ENCODE measurements around the gene PRR12. TPM values are rescaled to one million over a fixed set of nuclear protein-coding genes. Genes with fewer than 3 reads are reported as not detected.
A peak's percentile ranks its signal among the peaks of the same experiment; 100 is the strongest.

The PRR12 gene
- total RNA-seq, 1 experiment from 2014 or later = 40.4 TPM

DNA sequence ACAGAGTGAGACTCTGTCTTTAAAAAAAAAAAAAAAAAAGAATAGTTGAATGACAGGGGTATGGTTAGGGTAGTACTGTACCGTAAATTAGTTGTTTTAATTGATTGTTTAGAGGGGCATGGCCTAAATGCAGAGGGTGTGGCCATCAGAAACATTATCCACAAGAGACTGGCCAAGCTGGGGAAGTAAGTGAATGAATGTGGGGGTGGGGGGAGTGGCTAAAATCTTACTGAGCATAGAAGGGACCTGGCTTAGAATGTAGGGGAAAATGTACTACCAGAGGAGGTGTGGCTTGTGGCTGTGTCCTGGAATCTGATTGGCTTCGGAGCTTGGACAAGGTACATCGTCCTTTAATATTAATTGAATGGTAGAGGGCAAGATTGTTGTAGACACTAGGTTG, 78.5 kb downstream of the PRR12 start:
- intact Hi-C loops (cut with micrococcal nuclease; ENCODE audit: unreplicated experiment) = no loop called here
- Histone ChIP-seq H3K27ac (no peak overlapping the region), H3K4me3 (no peak overlapping the region), H3K9me3 (ENCODE audit: insufficient read depth, low read depth) (no peaks in the 10 kb centered on the region), H4K20me1 (ENCODE audit: insufficient read depth) (no peaks in the 10 kb centered on the region), H3K4me1 (replicated peaks; ENCODE audit: insufficient read depth) (peaks cover 9% of the 10 kb centered on the region), H3K36me3 (ENCODE audit: low read depth) (no peaks in the 10 kb centered on the region), H2AFZ (no peak overlapping the region), H3K27me3 (ENCODE audit: insufficient read depth, low read depth) (no peaks in the 10 kb centered on the region), H3K79me2 (ENCODE audit: low read depth) (peaks cover 25% of the 10 kb centered on the region), H3F3A (ENCODE audit: insufficient read depth, low read depth) (peaks cover 27% of the 10 kb centered on the region), H3K4me2 (no peak overlapping the region), H3K9me2 (ENCODE audit: insufficient read depth) (no peaks in the 10 kb centered on the region)
- POLR2A ChIA-PET (ENCODE audit: unreplicated experiment) = no interaction called here
- TF ChIP-seq EZH2 (IDR thresholded peaks at IDR 0.05; ENCODE audit: low read depth) = no peak
- TF ChIP-seq, protein P1, sequence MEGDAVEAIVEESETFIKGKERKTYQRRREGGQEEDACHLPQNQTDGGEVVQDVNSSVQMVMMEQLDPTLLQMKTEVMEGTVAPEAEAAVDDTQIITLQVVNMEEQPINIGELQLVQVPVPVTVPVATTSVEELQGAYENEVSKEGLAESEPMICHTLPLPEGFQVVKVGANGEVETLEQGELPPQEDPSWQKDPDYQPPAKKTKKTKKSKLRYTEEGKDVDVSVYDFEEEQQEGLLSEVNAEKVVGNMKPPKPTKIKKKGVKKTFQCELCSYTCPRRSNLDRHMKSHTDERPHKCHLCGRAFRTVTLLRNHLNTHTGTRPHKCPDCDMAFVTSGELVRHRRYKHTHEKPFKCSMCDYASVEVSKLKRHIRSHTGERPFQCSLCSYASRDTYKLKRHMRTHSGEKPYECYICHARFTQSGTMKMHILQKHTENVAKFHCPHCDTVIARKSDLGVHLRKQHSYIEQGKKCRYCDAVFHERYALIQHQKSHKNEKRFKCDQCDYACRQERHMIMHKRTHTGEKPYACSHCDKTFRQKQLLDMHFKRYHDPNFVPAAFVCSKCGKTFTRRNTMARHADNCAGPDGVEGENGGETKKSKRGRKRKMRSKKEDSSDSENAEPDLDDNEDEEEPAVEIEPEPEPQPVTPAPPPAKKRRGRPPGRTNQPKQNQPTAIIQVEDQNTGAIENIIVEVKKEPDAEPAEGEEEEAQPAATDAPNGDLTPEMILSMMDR (conservative IDR thresholded peaks at IDR 0.05) = no peak
- CTCF ChIA-PET = no interaction called here
- no TSS peak for BruUV-seq (replicated peaks)
- no peak for DNase-seq

DNA sequence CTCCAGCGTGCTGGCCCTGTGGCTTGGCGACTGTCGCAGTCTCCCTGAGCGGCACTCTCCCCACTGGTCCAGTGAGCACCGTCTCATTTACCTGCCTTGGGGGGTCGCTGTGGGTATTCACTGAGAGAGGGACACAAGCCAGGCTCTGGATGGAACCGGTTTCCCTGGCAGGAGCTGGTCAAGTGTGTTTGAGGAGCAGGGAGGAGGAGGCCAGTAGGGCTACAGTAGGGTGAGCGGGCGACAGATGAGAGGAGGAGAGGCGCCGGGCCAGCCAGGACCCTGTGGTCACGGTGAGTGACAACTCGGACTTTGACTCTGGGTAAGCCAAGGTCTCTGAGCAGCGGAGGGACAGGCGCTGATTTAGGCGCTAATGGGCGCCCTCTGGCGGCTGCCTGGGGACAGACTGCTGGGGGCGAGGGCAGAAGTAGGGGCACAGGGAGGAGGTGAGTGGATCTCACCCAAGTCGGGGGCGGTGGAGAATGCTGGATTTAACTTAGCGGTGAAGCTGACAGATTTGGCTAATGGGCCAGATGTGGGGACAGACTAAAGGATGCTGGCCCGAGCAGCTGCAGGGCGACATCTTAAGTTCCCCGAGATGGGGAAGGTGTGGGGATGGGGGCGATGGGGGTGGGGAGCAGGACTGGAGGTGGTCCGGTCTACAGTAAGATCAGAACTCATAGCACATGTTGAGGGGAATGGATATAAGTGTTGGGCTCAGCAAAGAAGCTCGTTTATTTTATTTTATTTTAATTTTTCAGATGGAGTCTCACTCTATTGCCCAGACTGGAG, 81.3 kb downstream of the PRR12 start:
- H3K4me1 ChIP-seq (replicated peaks; ENCODE audit: insufficient read depth) = 0 out of 2 replicates have a peak, but pooled peaks cover under 1% of the 10 kb centered on the region
- H3K4me3 ChIP-seq = no peak overlapping the region
- H3K9me3 ChIP-seq (ENCODE audit: insufficient read depth, low read depth) = no peaks in the 10 kb centered on the region
- no peaks in the 10 kb centered on the region for H3K27me3 ChIP-seq (ENCODE audit: insufficient read depth, low read depth)
- ChIA-PET POLR2A (ENCODE audit: unreplicated experiment) (interaction anchor here (0.7 kb wide), 1 partner anchor 180 kb away, joined by 4 read pairs; no protein-coding TSS in a partner anchor), CTCF (interaction anchor here (0.7 kb wide), 1 partner anchor 26 kb away, joined by 8 read pairs; no protein-coding TSS in a partner anchor)
- intact Hi-C loops (cut with micrococcal nuclease; ENCODE audit: unreplicated experiment) = loop anchor here (2.0 kb wide), 1 partner anchor 170 kb away; no protein-coding TSS in a partner anchor
- no peak overlapping the region for H3K27ac ChIP-seq
- peaks cover 4% of the 10 kb centered on the region for H3K79me2 ChIP-seq (ENCODE audit: low read depth)
- H4K20me1 ChIP-seq (ENCODE audit: insufficient read depth) = no peaks in the 10 kb centered on the region
- no peak overlapping the region for H2AFZ ChIP-seq
- H3K36me3 ChIP-seq (ENCODE audit: low read depth) = no peaks in the 10 kb centered on the region
- H3K9me2 ChIP-seq (ENCODE audit: insufficient read depth) = no peaks in the 10 kb centered on the region
- peaks cover 31% of the 10 kb centered on the region for H3F3A ChIP-seq (ENCODE audit: insufficient read depth, low read depth)
- no TSS peak for BruUV-seq (replicated peaks)
- TF ChIP-seq EZH2 (IDR thresholded peaks at IDR 0.05; ENCODE audit: low read depth) = no peak
- TF ChIP-seq, protein P1 (conservative IDR thresholded peaks at IDR 0.05) = peak; percentile 90
- H3K4me2 ChIP-seq = no peak overlapping the region
- peak in 1 of 2 experiments; percentile 63 for DNase-seq

Other genes with a start within 250 kb of the PRR12 start
- 55.5 and 55.6 TPM in 2 replicates for gene TEAD2, start 228.8 kb upstream of the PRR12 start, total RNA-seq (2021)
- 0.85 TPM in 1 of 2 replicates, not detected in the other for gene DKKL1, start 227.3 kb upstream of the PRR12 start, total RNA-seq (2021)
- gene KASH5, start 202.9 kb upstream of the PRR12 start, total RNA-seq (2021) = 0.39 TPM in 1 of 2 replicates, not detected in the other
- gene PTH2, start 167.7 kb upstream of the PRR12 start, total RNA-seq (2021) = not detected in 2 replicates
- gene GFY, start 165.8 kb upstream of the PRR12 start, total RNA-seq (2021) = not detected in 2 replicates
- gene SLC17A7, start 149.7 kb upstream of the PRR12 start, total RNA-seq (2021) = 0.68 and 0.70 TPM in 2 replicates
- 156 and 184 TPM in 2 replicates for gene PIH1D1, start 139.4 kb upstream of the PRR12 start, total RNA-seq (2021)
- gene ALDH16A1, start 138.0 kb upstream of the PRR12 start, total RNA-seq (2021) = 40.9 and 66.8 TPM in 2 replicates
- gene FLT3LG, start 117.0 kb upstream of the PRR12 start, total RNA-seq (2021) = 5.1 and 5.3 TPM in 2 replicates
- 2,360 and 3,865 TPM in 2 replicates for gene RPL13A, start 103.6 kb upstream of the PRR12 start, total RNA-seq (2021)
- gene RPS11, start 94.7 kb upstream of the PRR12 start, total RNA-seq (2021) = 1,702 and 2,282 TPM in 2 replicates
- gene FCGRT, start 78.5 kb upstream of the PRR12 start, total RNA-seq (2021) = 4.8 and 6.7 TPM in 2 replicates
- 0.75 and 0.96 TPM in 2 replicates for gene RCN3, start 63.2 kb upstream of the PRR12 start, total RNA-seq (2021)
- gene NOSIP, start 10.6 kb upstream of the PRR12 start, total RNA-seq (2021) = 63.6 and 71.3 TPM in 2 replicates
- 16.2 TPM in 2 replicates for gene PRRG2, start 9.9 kb upstream of the PRR12 start, total RNA-seq (2021)
- gene RRAS, start 49.0 kb downstream of the PRR12 start, total RNA-seq (2021) = 36.6 and 40.6 TPM in 2 replicates
- 86.9 and 91.3 TPM in 2 replicates for gene SCAF1, start 51.0 kb downstream of the PRR12 start, total RNA-seq (2021)
- 181 and 220 TPM in 2 replicates for gene IRF3, start 74.7 kb downstream of the PRR12 start, total RNA-seq (2021)
- 80.3 and 84.8 TPM in 2 replicates for gene BCL2L12, start 74.8 kb downstream of the PRR12 start, total RNA-seq (2021)
- gene PRMT1, start 86.1 kb downstream of the PRR12 start, total RNA-seq (2021) = 228 and 261 TPM in 2 replicates
- 9.5 and 14.2 TPM in 2 replicates for gene ADM5, start 98.4 kb downstream of the PRR12 start, total RNA-seq (2021)
- 1.7 and 2.1 TPM in 2 replicates for gene CPT1C, start 99.9 kb downstream of the PRR12 start, total RNA-seq (2021)
- not detected in 2 replicates for gene TSKS, start 172.1 kb downstream of the PRR12 start, total RNA-seq (2021)
- gene AP2A1, start 175.8 kb downstream of the PRR12 start, total RNA-seq (2021) = 91.8 and 95.1 TPM in 2 replicates
- gene FUZ, start 222.1 kb downstream of the PRR12 start, total RNA-seq (2021) = 50.0 and 60.4 TPM in 2 replicates
- gene MED25, start 227.1 kb downstream of the PRR12 start, total RNA-seq (2021) = 92.2 and 99.6 TPM in 2 replicates

All from PC-9 (cell line).